ENCODE results near the gene CMC4.

GRCh38 chrX:155070975-155071693, at the start of gene CMC4, which contains the start of the genes BRCC3 and MTCP1:
- TF ChIP-seq CTCF (IDR thresholded peaks at IDR 0.05; ENCODE audit: poor library complexity), result no peak
- no peak for TF ChIP-seq EZH2phosphoT487 (IDR thresholded peaks at IDR 0.05; ENCODE audit: low read depth, severe bottlenecking, unreplicated experiment)

Data from hepatocyte (in vitro differentiated cells).